Choroid plexus epithelial cell (primary cell): Measurements from ENCODE around the gene GSG1L.
A peak's percentile ranks its signal among the peaks of the same experiment; 100 is the strongest.

Experiments used
- DNase-seq: peaks from one replicate; pipeline ENCODE4 v3.0.0-alpha.2; 2010; ENCODE audit warnings: low read depth
- H3K4me3 ChIP-seq: 2 replicates; pipeline ENCODE4 v1.5.1; 2011; ENCODE audit warnings: low read depth, mild to moderate bottlenecking, control low read depth, low read length, moderate library complexity
- CTCF ChIP-seq: conservative IDR thresholded peaks from 2 replicates; pipeline ENCODE4 v1.5.1; 2011; ENCODE audit warnings: low read depth, mild to moderate bottlenecking, control low read depth, inconsistent platforms, low read length, moderate library complexity

The GSG1L gene

DNA sequence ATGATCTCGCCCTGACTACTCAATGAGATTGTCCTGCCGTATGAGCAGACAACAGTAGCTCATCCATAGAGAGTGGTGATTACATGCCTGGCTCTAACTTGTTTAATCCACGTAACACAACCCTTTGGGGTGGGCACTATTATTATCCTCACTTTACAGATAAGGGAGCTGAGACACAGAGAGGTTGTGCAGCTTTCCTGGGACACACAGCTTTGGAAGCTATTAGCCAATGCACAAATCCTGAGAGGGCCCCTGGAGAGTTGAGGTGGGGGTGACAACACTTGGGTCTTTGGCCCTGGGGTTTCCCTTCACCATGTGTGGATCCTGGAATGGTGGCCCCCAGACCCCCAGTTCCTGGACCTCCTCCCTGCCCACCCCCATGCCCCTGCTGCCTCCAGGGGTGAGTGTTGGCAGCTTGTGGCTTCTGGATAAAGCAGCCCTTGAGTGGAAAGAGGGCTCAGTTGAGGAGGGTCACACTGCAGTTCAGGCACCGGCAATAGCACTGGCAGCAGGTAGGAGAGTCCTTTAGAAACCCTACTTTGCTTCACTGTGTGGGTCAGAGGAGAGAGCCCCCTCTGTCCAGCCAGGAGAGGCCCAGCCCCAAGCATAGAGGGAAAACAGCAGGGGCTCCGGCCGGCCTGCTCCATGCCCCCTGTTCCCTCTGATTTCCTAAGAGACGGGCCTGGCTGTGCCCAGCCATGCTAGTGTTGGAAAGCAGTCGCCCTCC is 282.9 kb downstream of the GSG1L start:
- no peak overlapping the region for H3K4me3 ChIP-seq
- TF ChIP-seq CTCF: no peak
- no peak for DNase-seq

GRCh38 chr16:27779641-27780164 is 283.8 kb downstream of the GSG1L start:
- H3K4me3 ChIP-seq: no peak overlapping the region
- peak; percentile 75 for DNase-seq
- peak; percentile 77 for TF ChIP-seq CTCF

- no peak overlapping the region for H3K4me3 ChIP-seq
- DNase-seq: no peak
- TF ChIP-seq CTCF: no peak
Observed at GRCh38 chr16:27778926-27779570, 284.5 kb downstream of the GSG1L start.

GRCh38 chr16:27778171-27778925 is 285.2 kb downstream of the GSG1L start:
- H3K4me3 ChIP-seq: no peak overlapping the region
- no peak for TF ChIP-seq CTCF
- DNase-seq: no peak

- DNase-seq: no peak
- TF ChIP-seq CTCF: no peak
- H3K4me3 ChIP-seq: no peak overlapping the region
Observed at GRCh38 chr16:27777527-27777926, 286.0 kb downstream of the GSG1L start.

DNA sequence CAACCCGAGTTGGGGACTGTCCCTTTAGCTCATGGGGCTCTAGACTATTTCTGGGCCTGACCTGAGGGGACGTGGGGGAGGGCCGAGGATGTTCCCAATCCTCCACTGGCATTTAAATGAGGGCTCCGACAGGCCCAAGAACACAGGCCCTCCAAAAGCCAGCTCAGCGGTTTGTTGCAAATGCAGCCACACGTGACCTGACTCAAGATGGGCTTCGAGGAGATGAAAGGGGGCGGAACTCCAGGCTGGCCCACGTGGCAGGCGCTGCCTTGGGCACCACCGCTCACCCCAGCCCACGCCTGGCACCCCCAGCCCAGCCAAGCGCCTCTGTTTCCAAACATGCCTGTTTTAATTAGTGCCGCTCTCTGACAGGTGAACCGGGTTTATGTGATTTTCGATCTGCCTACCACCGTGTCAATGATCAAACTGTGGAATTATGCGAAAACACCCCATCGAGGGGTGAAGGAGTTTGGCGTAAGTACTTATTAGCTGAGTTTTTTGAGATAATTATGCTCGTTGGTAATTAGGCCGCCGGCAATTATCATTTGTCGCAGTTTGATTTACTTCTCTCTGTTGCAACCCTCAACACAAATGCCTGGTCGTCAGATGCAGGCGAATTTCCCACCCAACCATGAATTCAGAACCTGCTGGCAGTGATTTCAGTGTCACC is 286.8 kb downstream of the GSG1L start:
- no peak for DNase-seq
- no peak for TF ChIP-seq CTCF
- no peak overlapping the region for H3K4me3 ChIP-seq
